Urinary bladder (tissue), 4 donors: ENCODE measurements around the gene SLC22A4. TPM values are rescaled to one million over a fixed set of nuclear protein-coding genes. Genes with fewer than 3 reads are reported as not detected.

ENCODE experiments used
- DNase-seq: peaks from one replicate; pipeline ENCODE4 v3.0.0-alpha.2; 2015; ENCODE audit errors: extremely low spot score
- H3K27ac ChIP-seq: one replicate; pipeline ENCODE4 v1.5.1; 2013; ENCODE audit warnings: low read depth, mild to moderate bottlenecking, moderate library complexity
- H3K36me3 ChIP-seq: one replicate; pipeline ENCODE4 v1.6.1; 2013; ENCODE audit warnings: mild to moderate bottlenecking, moderate library complexity; ENCODE audit not compliant: insufficient read depth
- H3K4me1 ChIP-seq: one replicate; pipeline ENCODE4 v1.6.1; 2013; ENCODE audit warnings: mild to moderate bottlenecking, moderate library complexity; ENCODE audit not compliant: insufficient read depth
- H3K4me3 ChIP-seq: one replicate; pipeline ENCODE4 v1.5.1; 2013; ENCODE audit warnings: low read depth, low read length
- WGBS: extraction: QIAGEN DNeasy Blood & Tissue Kit; methylation state at CpG from one replicate; pipeline ENCODE4 v1.1.7; 2013; 5-methylcytosine and 5-hydroxymethylcytosine counted together
- polyA plus RNA-seq: library from polyadenylated mRNA; stranded (reverse); fragments of 200-250 nt; gene quantifications from one replicate; pipeline ENCODE4 v1.2.3, GENCODE V29; 2013
- total RNA-seq: library from RNA; depleted of rRNA; stranded (reverse); fragments of >200 nt; gene quantifications from one replicate; pipeline ENCODE4 v1.2.3, GENCODE V29; 2014
- donor health status: healthy with polysubstance abuse.
- donor health status: healthy.

The SLC22A4 gene
- total and polyA plus RNA-seq, 2 donors, result 1.5 to 2.2 TPM

- H3K36me3 ChIP-seq, result no peaks in the 10 kb centered on the region
- no peak overlapping the region for H3K27ac ChIP-seq
- no peaks in the 10 kb centered on the region for H3K4me1 ChIP-seq
- H3K4me3 ChIP-seq, result no peak overlapping the region
- no peak for DNase-seq
- WGBS, result 94% methylated on average over 1 of the region's 1 CpG
Observed at GRCh38 chr5:132266836-132267160, 27.4 kb upstream of the SLC22A4 start.

GRCh38 chr5:132267166-132267739 lies 26.9 kb upstream of the SLC22A4 start:
- H3K4me3 ChIP-seq, result no peak overlapping the region
- no peak overlapping the region for H3K27ac ChIP-seq
- H3K4me1 ChIP-seq, result no peaks in the 10 kb centered on the region
- no peak for DNase-seq
- H3K36me3 ChIP-seq, result no peaks in the 10 kb centered on the region

- Histone ChIP-seq H3K36me3 (no peaks in the 10 kb centered on the region), H3K27ac (no peak overlapping the region), H3K4me3 (no peak overlapping the region), H3K4me1 (no peaks in the 10 kb centered on the region)
- no peak for DNase-seq
- 58% methylated on average over 6 of the region's 6 CpGs for WGBS
Observed at GRCh38 chr5:132267931-132268768, 26.0 kb upstream of the SLC22A4 start.

GRCh38 chr5:132268769-132269551 lies 25.2 kb upstream of the SLC22A4 start:
- Histone ChIP-seq H3K4me1 (no peaks in the 10 kb centered on the region), H3K36me3 (no peaks in the 10 kb centered on the region), H3K27ac (no peak overlapping the region), H3K4me3 (no peak overlapping the region)
- no peak for DNase-seq
- WGBS, result 49% methylated on average over 8 of the region's 8 CpGs

GRCh38 chr5:132269635-132270334 lies 24.4 kb upstream of the SLC22A4 start:
- no peaks in the 10 kb centered on the region for H3K36me3 ChIP-seq
- DNase-seq, result no peak
- H3K4me3 ChIP-seq, result no peak overlapping the region
- H3K4me1 ChIP-seq, result no peaks in the 10 kb centered on the region
- H3K27ac ChIP-seq, result no peak overlapping the region
- 84% methylated on average over 3 of the region's 3 CpGs for WGBS

GRCh38 chr5:132270335-132270665 lies 23.9 kb upstream of the SLC22A4 start:
- Histone ChIP-seq H3K27ac (no peak overlapping the region), H3K36me3 (no peaks in the 10 kb centered on the region), H3K4me3 (no peak overlapping the region), H3K4me1 (no peaks in the 10 kb centered on the region)
- DNase-seq, result no peak
- WGBS, result 80% methylated on average over 1 of the region's 1 CpG

- Histone ChIP-seq H3K36me3 (no peaks in the 10 kb centered on the region), H3K4me3 (no peak overlapping the region), H3K4me1 (no peaks in the 10 kb centered on the region), H3K27ac (no peak overlapping the region)
- no peak for DNase-seq
- 61% methylated on average over 6 of the region's 6 CpGs for WGBS
Observed at GRCh38 chr5:132270706-132271105, 23.5 kb upstream of the SLC22A4 start.

- DNase-seq, result no peak
- Histone ChIP-seq H3K36me3 (no peaks in the 10 kb centered on the region), H3K4me1 (no peaks in the 10 kb centered on the region), H3K4me3 (no peak overlapping the region), H3K27ac (no peak overlapping the region)
- 83% methylated on average over 77 of the region's 77 CpGs for WGBS
Observed at GRCh38 chr5:132271251-132272246, 22.6 kb upstream of the SLC22A4 start.

- Histone ChIP-seq H3K27ac (no peak overlapping the region), H3K36me3 (no peaks in the 10 kb centered on the region), H3K4me3 (no peak overlapping the region), H3K4me1 (no peaks in the 10 kb centered on the region)
- WGBS, result 65% methylated on average over 37 of the region's 37 CpGs
- DNase-seq, result no peak
Observed at GRCh38 chr5:132272311-132273210, 21.6 kb upstream of the SLC22A4 start.

- Histone ChIP-seq H3K27ac (no peak overlapping the region), H3K4me1 (no peaks in the 10 kb centered on the region), H3K4me3 (no peak overlapping the region), H3K36me3 (no peaks in the 10 kb centered on the region)
- 90% methylated on average over 2 of the region's 2 CpGs for WGBS
- no peak for DNase-seq
Observed at GRCh38 chr5:132273631-132274030, 20.6 kb upstream of the SLC22A4 start.

- H3K4me3 ChIP-seq, result no peak overlapping the region
- DNase-seq, result no peak
- no peaks in the 10 kb centered on the region for H3K36me3 ChIP-seq
- WGBS, result 83% methylated on average over 14 of the region's 14 CpGs
- H3K4me1 ChIP-seq, result no peaks in the 10 kb centered on the region
- H3K27ac ChIP-seq, result no peak overlapping the region
Observed at GRCh38 chr5:132274050-132274792, 20.0 kb upstream of the SLC22A4 start.
